CD4-positive, alpha-beta T cell treated with Interleukin-10 for 1 hour (primary cell): ENCODE results near the gene SHISA5.
A peak's percentile ranks its signal among the peaks of the same experiment; 100 is the strongest.

Source experiments
- DNase-seq: peaks from one replicate; pipeline ENCODE4 v3.0.0-alpha.2; 2020

The SHISA5 gene

GRCh38 chr3:48429317-48429959, 74.5 kb downstream of the SHISA5 start:
- peak; percentile 73 for DNase-seq

- no peak for DNase-seq
Observed at GRCh38 chr3:48428572-48429316, 75.2 kb downstream of the SHISA5 start.

DNA sequence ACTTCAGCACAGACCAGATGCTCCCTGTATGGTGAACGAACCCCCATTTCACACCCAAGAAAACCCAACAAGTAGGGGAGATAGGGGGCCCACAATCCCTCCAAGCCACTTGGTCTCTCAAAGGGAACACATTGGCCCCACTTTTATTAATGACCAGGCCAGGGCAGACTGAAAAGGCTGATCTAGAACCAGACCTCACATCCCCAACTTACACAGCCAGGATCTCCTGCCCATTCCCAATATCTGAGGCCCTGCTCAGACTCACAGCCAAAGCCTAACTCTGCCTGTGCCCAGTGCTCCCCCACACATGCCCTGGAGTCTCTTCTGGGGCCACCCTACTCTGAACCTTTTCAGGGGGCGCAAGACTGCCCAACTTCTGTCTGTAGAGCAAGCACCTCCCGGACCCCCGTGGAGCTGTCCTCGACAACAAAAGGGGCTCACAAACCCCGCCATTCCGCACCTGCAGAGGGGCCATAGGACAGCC, 75.8 kb downstream of the SHISA5 start:
- no peak for DNase-seq

DNA sequence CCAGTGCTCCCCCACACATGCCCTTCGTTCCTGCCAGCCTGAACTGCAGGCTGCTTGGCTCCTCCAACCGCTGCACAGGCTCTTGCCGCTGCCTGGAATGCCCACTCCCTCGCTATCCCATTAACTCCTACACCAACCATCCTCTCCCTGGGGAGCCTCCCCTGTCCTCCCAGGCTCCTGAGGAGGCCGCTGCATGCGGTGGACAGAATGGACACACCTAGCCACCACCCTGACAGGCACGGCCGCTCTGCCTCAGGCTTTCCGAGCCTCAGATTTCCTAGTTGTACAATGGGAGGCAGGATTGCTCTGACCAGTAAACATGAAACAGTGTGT, 76.4 kb downstream of the SHISA5 start:
- no peak for DNase-seq

DNA sequence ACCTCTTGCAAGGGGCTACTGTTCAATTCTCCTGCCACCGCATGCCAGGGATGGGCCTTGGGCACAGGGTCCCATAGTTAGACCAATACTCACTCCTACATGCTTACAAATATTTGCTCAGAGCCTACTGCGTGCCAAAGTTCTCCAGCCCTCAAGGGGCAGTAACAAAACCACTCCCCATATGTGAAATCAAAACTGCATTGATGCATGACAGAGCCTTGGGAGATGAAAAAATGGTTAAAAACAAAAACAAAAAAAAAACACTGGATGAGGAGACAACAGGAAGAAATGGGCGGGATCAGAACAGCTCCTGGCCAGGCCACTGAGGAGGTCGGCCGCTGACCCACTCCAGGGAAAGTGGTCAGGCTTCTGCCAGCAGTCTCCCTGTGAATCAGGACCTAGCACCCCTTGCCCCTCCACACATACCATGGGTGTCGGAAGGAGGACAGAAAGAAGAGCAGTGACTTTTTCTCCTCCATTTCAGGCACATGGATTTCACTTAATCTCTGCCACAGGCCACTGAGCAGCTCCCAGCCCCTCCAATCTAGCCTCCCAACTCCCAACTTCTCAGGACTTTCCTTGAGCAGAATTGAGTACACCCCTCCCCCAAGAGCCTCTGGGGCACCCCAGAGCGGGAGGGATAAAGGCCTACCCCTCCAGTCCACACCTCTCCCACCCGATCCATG, 76.9 kb downstream of the SHISA5 start:
- no peak for DNase-seq

GRCh38 chr3:48426401-48426909, 77.5 kb downstream of the SHISA5 start:
- DNase-seq: no peak

DNA sequence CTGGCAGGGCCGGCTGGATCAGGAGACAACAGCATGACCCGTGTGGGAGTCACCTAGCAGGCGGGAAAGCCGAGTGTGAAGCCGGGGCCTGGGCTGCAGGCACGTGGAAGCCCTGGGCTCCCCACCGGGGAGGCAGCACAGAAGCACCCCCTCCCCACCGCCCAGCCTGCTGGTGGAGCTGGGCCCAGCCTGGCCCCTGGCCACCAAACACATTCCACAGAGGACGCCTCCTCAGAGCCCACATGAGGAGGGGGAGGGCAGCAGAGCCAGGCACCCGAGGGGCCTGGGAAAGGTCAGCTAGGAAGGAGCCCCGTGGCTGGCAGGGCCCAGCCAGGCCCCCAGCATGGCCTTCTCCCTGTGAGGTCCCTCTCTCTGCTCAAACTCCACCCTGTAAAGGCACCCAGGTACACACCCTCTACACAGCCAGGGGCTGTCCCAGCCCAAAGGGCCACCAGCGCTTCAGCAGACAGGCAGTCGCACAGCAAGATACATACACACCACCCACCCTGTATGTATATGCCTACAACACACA, 78.6 kb downstream of the SHISA5 start:
- no peak for DNase-seq

DNA sequence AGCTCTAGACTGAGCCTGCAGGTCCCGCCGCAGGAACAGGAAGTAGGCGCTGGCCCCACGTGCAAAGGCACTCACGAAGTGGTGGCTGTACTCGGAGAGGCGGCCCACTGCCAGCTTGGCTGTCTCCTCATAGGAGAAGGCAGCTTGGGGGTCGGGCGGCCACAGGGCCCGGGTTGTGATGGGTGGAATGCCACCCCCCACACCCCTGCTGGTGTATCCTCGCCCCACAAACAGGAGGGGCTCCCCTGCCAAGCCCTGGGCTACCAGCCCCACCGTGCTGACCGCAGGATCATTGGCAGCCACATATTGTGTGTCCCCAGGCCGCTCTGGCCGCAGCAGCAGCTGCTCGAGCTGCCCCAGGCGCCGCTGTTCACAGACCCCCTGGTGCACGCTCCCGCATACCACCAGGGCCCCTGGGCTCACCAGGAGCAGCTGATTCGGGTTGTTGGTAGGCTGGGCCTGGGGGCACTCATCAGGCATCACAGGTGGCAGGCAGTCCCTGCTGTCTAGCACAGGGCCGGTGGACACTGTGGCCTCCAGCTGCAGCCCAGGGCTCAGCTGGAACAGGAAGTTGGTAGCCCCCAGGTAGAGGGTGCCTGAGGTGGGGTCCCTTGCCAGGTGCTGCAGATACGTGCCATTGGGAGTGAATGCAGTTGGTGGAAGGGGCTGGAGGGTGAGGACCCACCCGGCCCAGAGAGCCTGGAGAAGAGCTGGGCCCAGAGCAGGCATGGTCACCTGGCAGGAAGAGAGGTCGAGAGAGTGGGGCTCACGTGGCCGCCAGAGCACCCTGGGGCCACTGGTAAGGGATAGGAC, 79.9 kb downstream of the SHISA5 start:
- no peak for DNase-seq

DNA sequence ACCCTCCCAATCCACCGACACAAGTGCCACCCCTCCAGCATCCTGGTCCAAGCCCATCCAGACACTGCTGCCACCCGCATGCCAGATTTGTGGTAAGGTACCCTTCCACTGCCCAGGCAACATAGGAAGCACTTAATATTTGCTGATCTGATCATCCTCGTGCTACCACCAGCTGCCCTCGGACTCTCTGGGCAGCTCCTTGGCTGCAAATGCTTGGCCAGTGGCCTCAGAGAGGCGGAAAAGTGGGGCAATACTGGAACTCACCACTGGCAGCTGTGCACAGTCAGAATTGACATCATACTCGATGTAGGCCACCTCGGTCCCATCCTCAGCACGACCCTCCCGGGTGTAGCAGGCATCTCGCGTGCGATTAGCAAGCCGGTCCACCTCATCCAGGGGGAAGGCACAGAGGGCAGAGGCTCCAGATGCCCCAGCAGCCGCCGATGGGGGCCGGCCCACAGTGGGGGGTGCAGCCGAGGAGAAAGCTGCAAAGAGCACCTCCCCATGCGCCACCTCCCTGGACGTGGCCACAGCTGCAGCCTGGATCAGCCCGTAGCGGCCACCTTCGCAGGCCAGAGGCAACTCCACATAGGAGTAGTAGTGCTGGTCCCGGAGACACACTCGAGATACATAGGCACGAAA, 80.6 kb downstream of the SHISA5 start:
- no peak for DNase-seq

- DNase-seq: no peak
Observed at GRCh38 chr3:48422681-48423080, 81.3 kb downstream of the SHISA5 start.

DNA sequence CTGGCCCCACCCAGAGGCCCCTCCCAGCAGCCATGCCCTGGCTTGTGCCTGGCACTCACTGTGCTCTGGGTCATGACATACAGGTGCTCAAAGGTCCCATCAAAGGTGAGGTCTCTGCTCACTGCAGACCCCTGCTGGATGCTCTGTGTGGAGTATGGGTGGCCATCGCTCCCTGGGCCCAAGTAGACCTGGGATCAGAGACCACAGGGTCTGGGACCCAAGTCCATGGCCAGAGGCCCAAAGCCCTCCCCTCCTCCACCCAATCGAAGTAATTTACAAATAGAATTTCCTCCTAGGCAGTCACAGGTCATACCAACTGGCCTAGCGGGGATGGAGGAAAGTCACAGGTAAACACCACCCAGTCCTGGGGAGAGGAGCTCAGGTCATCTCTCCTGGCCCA, 81.7 kb downstream of the SHISA5 start:
- DNase-seq: no peak

- no peak for DNase-seq
Observed at GRCh38 chr3:48420561-48420960, 83.4 kb downstream of the SHISA5 start.

DNA sequence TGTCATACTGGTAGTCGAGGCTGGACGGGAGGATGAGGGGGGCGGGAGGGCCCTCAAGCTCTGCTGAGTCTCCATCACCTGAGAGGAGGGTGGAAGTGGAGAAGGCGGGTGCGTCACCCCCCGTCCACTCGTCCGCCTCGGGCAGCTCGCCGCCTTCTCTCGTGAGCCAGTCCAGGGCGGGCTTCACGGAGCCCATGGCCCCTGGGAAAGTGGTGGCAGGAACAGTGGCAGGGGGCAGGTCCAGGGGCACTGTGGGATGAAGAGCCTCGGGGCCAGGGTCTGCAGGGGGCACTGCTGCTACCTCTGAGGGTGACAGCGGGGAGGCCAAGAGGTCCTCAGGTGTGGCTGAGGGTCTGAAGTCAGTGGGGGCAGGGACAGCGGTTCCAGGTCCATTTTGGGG, 84.4 kb downstream of the SHISA5 start:
- no peak for DNase-seq

DNA sequence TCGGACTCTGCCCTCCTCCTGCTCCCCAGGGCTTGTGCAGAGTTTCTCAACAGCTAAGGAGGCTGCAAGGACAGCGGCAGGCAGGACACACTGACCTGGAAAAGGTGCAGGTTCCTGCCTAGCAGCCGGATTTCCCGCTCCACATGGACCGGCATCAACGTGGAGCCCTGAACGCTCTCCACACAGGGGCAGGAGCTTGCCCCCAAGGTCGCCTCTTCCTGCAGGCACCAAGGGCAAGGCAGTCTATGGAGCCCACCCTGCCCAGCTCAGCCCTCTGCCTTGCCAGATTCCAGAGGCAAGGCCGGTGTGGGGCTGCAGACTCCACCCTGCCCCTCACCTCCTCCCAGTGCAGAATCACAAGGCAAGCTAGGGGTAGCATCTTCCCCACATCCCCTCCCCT, 84.8 kb downstream of the SHISA5 start:
- DNase-seq: no peak

DNA sequence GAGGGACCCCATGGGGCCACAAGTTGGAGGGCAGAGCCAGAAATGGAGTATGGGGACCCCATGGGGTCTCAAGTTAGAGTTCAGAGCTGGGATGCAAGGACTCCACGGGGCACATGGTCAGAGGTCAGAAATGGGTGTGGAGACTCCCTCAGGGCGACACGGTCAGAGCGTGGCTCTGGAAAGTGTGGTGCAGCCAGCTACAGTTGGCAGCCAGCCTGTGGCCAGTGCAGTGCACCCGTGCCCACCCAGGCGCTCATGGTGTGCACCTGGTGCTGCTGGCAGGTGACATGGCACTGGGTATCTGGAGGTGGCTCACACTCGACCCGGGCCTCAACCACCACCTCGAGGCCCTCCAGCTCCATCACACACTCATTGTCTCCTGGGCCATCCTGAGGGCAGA, 85.3 kb downstream of the SHISA5 start:
- no peak for DNase-seq

GRCh38 chr3:48418140-48418539, 85.8 kb downstream of the SHISA5 start:
- DNase-seq: no peak
